Measurements from ENCODE around the gene PCBP3.

Gene PCBP3

GRCh38 chr21:45763074-45763473, 119.5 kb downstream of the PCBP3 start:
- no peak for DNase-seq

- no peak for DNase-seq
These were observed 120.0 kb downstream of the PCBP3 start for GRCh38 chr21:45763506-45763905.

GRCh38 chr21:45764792-45765191, 121.3 kb downstream of the PCBP3 start:
- DNase-seq: no peak

GRCh38 chr21:45765375-45765774, 121.8 kb downstream of the PCBP3 start:
- DNase-seq: no peak

GRCh38 chr21:45766055-45766454, 122.5 kb downstream of the PCBP3 start:
- no peak for DNase-seq

GRCh38 chr21:45766501-45766900, 123.0 kb downstream of the PCBP3 start:
- DNase-seq: no peak

- DNase-seq: no peak
These were observed 123.8 kb downstream of the PCBP3 start for GRCh38 chr21:45767071-45768006.

GRCh38 chr21:45768011-45768739, 124.7 kb downstream of the PCBP3 start:
- no peak for DNase-seq

- no peak for DNase-seq
These were observed 125.2 kb downstream of the PCBP3 start for GRCh38 chr21:45768740-45769048.

- no peak for DNase-seq
These were observed 125.8 kb downstream of the PCBP3 start for GRCh38 chr21:45769294-45769693.

GRCh38 chr21:45769896-45770295, 126.4 kb downstream of the PCBP3 start:
- no peak for DNase-seq

GRCh38 chr21:45772180-45772579, 128.7 kb downstream of the PCBP3 start:
- DNase-seq: no peak

- DNase-seq: no peak
These were observed 130.8 kb downstream of the PCBP3 start for GRCh38 chr21:45774291-45774690.

GRCh38 chr21:45776971-45777370, 133.4 kb downstream of the PCBP3 start:
- no peak for DNase-seq

GRCh38 chr21:45778686-45779085, 135.2 kb downstream of the PCBP3 start:
- no peak for DNase-seq

- DNase-seq: no peak
These were observed 135.7 kb downstream of the PCBP3 start for GRCh38 chr21:45779226-45779625.

- no peak for DNase-seq
These were observed 137.1 kb downstream of the PCBP3 start for GRCh38 chr21:45780647-45781046.

GRCh38 chr21:45781741-45782140, 138.2 kb downstream of the PCBP3 start:
- DNase-seq: no peak

- DNase-seq: no peak
These were observed 143.1 kb downstream of the PCBP3 start for GRCh38 chr21:45786660-45787059.

- DNase-seq: no peak
These were observed 143.8 kb downstream of the PCBP3 start for GRCh38 chr21:45787371-45787770.

- no peak for DNase-seq
These were observed 144.7 kb downstream of the PCBP3 start for GRCh38 chr21:45788198-45788597.

GRCh38 chr21:45788637-45789506, 145.3 kb downstream of the PCBP3 start:
- no peak for DNase-seq

- no peak for DNase-seq
These were observed 146.9 kb downstream of the PCBP3 start for GRCh38 chr21:45790427-45790826.
